Measurements from ENCODE around the gene CA10. TPM values are rescaled to one million over a fixed set of nuclear protein-coding genes. Genes with fewer than 3 reads are reported as not detected.

CA10 gene
- total and polyA plus RNA-seq, 2 donors (not counting 3 experiments of a cell fraction or from before 2014, with no cell fraction given) = not detected

- ChIA-PET POLR2A (interaction anchor here (0.6 kb wide), 1 partner anchor 7 kb away, joined by 3 read pairs; no protein-coding TSS in a partner anchor), CTCF (no interaction called here)
- Histone ChIP-seq H3K36me3 (ENCODE audit: control insufficient read depth in 2 of 2, extremely low read depth in 1 of 2, insufficient read depth in 2 of 2, low read length in 2 of 2) (no peaks in the 10 kb centered on the region), H2AFZ (ENCODE audit: low read depth, low read length) (no peak overlapping the region), H3K79me2 (ENCODE audit: control insufficient read depth, insufficient read depth, low read length) (no peaks in the 10 kb centered on the region), H3K27ac (ENCODE audit: insufficient read depth, low read depth, low read length) (no peak overlapping the region), H3K27me3 (ENCODE audit: control insufficient read depth in 2 of 2, insufficient read depth in 2 of 2, low read length in 2 of 2) (no peaks in the 10 kb centered on the region), H3K4me1 (ENCODE audit: control insufficient read depth, extremely low read depth, insufficient read depth, low read length) (no peaks in the 10 kb centered on the region), H3K9me3 (replicated peaks; ENCODE audit: control insufficient read depth, insufficient read depth, low read length) (no peaks in the 10 kb centered on the region), H3K9ac (replicated peaks; ENCODE audit: extremely low read depth, insufficient read depth, low read length) (no peak overlapping the region), H3K9me1 (replicated peaks; ENCODE audit: control insufficient read depth, extremely low read depth, insufficient read depth, low read length) (no peaks in the 10 kb centered on the region), H4K20me1 (replicated peaks; ENCODE audit: control insufficient read depth, extremely low read depth, insufficient read depth, low read length) (no peaks in the 10 kb centered on the region), H3K4me2 (ENCODE audit: insufficient read depth, low read length) (no peak overlapping the region), H3K4me3 (replicated peaks in 1 of 3; ENCODE audit: insufficient read depth in 1 of 3, low read depth in 1 of 3, low read length in 3 of 3) (no peak overlapping the region)
- dilution Hi-C loops (cut with MboI; ENCODE audit: extremely low pct_ligation_motif_present, low sequenced_read_pairs) (no loop called here), intact Hi-C loops (cut with micrococcal nuclease) (no loop called here)
- TF ChIP-seq CTCF (IDR thresholded peaks at IDR 0.05; ENCODE audit: extremely low read depth in 1 of 2, insufficient read depth in 1 of 2, low read depth in 1 of 2, low read length in 2 of 2) (no peak), JUN (IDR thresholded peaks at IDR 0.05; ENCODE audit: borderline replicate concordance, insufficient read depth, insufficient read length, low read depth) (no peak), POLR2A (IDR thresholded peaks at IDR 0.05; ENCODE audit: low read depth, low read length) (no peak), POLR2AphosphoS5 (IDR thresholded peaks at IDR 0.05; ENCODE audit: insufficient read depth, low read depth, low read length) (no peak), GATA2 (IDR thresholded peaks at IDR 0.05; ENCODE audit: insufficient read depth, insufficient read length, low read depth, low read length) (no peak), MAX (IDR thresholded peaks at IDR 0.05; ENCODE audit: insufficient read depth, insufficient read length) (no peak), EZH2 (IDR thresholded peaks at IDR 0.05; ENCODE audit: borderline replicate concordance, low read depth, low read length, severe bottlenecking) (no peak), FOS (IDR thresholded peaks at IDR 0.05; ENCODE audit: borderline replicate concordance, insufficient read depth, low read length) (no peak), MYC (IDR thresholded peaks at IDR 0.05; ENCODE audit: low read depth, low read length) (no peak)
- DNase-seq (ENCODE audit: low read depth, low spot score) (no peak), FAIRE-seq (no peak)
- BruUV-seq (replicated peaks) = no TSS peak
Measured at GRCh38 chr17:51748749-51749604, 409.5 kb downstream of the CA10 start.
